Right renal cortex interstitium (tissue), 3 donors: ENCODE measurements around the gene URAD. TPM values are rescaled to one million over a fixed set of nuclear protein-coding genes. Genes with fewer than 3 reads are reported as not detected.
"Not testable (repeated sequence)": the region's sequence is repeated elsewhere in the genome, so short reads cannot be mapped to it uniquely, and the experiment has no call there.

Experiments used
- DNase-seq, 3 donors: peaks; one replicate each; pipeline ENCODE4 v3.0.0-alpha.2; 2013; ENCODE audit warnings: low read depth in 3 of 3, low spot score in 2 of 3
- polyA plus RNA-seq, 3 donors: library from polyadenylated mRNA; unstranded; fragments of 120-200 nt; gene quantifications; one replicate each; pipeline ENCODE4 v1.2.1, GENCODE V29; 2013; ENCODE audit not compliant: insufficient read length in 3 of 3

Gene URAD
- polyA plus RNA-seq: not detected

- no peak for DNase-seq
Measured at GRCh38 chr13:27988520-27988919, at the start of gene URAD. URAD (minus strand) TSS chr13:27988693; CDS start chr13:27988637, 56 bp downstream.

- no peak for DNase-seq
Measured at GRCh38 chr13:28037399-28037798, 48.9 kb upstream of the URAD start.

DNA sequence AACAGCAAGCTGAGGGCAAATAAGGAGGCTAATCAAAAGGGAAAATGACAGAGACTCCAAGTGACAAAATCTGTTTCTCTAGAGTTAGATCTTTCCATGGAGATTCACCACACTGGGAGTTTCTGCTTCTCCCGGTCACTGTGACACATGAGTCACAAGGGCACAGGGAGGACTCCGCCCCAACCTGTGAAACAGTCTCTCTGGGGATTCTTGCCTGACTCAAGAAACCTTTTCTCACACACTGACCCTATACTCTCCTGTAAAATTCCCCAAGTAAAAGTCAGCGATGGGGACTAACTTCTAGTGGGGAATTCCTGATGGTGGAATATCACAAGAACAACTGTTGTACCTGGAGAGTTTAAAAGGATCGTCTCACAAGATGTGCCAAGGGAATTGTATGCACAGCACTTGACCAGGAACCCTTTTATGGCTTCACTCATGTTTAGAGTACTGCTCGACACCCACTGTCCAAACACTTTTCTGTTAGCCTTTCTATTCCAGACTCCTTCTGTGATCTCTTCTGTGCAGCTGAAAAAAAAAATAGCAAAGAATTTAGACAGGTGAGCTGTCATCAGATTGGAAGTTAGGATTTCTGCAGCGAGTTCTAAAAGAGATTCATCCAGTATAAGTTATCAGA, 46.8 kb upstream of the URAD start:
- no peak for DNase-seq

DNA sequence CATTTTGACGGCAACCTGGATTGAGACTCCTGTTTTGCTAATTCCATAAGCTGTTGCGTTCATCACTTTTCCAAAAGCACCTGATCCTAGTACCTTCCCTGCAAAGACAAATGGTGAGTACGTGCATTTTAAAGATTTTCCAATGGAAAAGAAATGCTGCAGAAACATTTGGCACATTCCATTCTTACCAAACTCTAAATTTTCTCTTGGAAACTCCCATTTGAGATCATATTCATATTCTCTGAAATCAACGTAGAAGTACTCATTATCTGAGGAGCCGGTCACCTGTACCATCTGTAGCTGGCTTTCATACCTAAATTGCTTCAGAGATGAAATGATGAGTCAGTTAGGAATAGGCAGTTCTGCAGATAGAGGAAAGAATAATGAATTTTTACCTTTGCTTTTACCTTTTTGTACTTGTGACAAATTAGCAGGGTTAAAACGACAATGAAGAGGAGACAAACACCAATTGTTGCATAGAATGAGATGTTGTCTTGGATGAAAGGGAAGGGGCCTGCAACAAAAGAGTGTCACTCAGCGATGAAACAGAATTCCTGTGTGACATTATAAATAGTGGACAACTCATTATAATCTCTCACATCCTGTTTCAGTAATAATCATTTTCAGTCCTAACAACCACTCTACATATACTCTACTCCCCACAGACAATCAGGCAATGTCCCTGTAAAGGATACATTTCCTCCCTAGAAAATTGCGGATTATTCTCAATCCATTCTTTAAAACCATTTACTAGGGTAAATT, 45.6 kb upstream of the URAD start:
- no peak for DNase-seq

- not testable (repeated sequence) for DNase-seq
Measured at GRCh38 chr13:28032438-28032837, 43.9 kb upstream of the URAD start.

DNA sequence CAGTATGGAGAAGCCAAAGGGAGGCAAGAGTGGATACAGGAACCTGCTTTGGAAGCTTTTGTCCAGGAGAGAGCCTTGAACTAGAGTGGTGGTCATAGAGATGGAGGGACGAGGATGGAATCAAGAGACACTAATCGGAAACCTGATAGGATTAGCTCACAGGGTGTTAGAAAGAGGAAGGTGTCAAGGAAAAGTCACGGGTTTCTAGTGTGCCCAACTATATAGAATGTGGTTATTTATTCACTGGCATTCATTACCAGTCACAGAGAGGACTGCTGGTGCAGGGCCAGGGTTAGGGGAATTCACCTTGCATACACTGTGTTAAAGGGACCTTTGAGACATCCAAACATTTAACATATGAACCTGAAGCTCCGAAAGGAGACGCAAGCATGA, 43.4 kb upstream of the URAD start:
- no peak for DNase-seq

DNA sequence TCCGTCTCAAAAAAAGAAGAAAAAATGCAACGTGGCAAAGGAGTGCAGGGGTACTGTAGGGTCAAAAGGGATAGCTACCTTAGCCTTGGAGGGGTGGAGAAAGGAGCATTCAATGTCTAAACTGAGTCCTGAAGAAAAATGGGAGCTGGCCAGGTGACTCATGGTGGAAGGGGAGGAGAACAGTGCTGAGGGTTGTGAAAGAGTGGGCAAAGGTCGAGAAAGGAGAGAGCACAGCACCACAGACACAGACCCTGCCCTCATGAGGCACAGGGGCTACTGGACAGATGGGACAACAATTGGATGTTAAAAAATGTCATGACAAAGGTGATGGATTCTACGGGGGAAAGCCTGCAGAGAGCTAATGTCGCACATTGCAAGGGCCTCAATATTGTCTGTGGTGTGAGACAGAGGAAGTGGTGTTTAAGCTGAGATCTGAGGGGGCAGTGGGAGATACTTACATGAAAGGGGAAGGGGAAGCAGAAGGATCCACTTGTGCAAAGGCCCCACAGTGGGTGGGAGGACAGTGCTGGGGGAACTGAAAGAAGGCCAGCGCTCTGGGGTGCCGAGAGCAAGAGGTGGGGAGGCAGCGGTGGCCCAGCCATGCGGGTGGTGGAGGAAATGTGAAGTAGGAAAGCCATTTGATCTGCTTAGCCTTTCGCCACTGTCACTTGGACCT, 42.9 kb upstream of the URAD start:
- no peak for DNase-seq

DNA sequence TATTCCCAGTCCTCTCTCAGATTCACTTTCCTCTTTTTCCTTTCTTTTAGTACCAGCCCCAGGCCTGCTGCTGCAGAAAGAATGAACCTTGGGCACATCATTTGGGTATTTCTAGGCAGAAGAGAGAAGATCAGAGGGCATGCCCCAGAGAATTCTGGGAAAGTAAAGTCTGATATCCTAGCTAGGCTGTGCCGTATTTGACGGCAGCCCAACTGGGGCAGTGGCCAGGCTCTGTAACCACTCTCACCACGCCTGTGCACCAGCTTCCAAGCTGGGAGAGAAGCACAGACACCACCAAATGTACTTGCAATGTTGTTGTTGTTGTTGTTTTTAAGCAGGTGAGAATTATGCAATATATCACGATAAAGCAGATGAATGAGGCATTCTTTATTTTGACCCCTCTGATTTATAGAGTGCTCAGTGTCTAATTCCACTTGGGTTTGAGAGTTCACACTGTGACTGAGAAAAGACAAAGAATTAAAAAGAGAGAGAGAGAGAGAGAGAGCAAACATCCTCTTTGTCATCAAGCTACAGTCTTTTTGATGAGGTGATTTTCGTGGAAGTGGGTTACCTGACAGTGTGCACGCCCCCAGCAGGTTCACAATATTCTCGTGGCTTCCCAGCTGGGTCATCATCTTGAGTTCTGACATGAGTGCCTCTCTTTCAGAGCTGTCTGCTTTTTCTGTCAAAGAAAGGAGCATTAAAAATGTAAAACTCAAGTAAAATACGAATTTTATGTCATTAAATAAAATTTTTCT, 39.3 kb upstream of the URAD start:
- DNase-seq: no peak

- DNase-seq: no peak
Measured at GRCh38 chr13:28027071-28027470, 38.6 kb upstream of the URAD start.

- no peak for DNase-seq
Measured at GRCh38 chr13:28026508-28026907, 38.0 kb upstream of the URAD start.

- DNase-seq: no peak
Measured at GRCh38 chr13:28022848-28023518, 34.5 kb upstream of the URAD start.

DNA sequence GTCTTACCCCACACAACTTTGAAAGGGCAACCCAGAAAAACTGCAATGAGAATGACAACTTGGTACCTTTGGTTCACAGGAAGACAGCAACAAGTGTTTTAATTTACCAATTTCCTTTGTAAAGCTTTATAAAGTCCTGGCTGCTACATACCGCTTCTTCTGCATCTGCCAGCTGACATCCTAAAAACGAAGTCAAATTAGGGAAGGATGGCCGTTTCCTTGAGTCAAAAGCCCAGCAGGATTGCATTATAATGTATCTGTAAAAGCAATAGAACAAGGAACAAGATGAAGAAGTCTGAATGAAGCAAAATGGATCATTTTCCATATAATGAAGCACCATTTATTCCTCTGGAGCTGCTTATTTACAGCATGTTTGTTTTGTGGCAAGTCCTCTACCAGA, 25.8 kb upstream of the URAD start:
- no peak for DNase-seq

DNA sequence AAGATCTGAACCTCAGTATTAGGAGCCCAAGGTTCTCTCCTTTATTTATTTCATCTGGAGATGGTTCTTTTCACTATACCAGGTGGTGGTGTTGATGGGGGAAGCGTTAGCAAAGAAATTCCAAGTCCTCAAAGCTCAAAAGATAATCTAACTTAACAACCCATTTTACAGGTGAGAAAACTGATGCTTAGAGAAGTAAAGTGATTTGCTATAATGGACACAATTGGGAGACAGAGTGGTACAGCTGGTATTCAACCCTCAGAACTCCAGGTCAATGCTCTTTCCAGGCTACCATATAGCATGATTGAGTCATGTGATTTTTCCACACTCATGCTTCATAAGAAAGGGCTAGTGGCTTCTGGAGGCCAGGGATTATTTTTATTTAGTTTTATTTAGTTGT, 25.0 kb upstream of the URAD start:
- DNase-seq: no peak

DNA sequence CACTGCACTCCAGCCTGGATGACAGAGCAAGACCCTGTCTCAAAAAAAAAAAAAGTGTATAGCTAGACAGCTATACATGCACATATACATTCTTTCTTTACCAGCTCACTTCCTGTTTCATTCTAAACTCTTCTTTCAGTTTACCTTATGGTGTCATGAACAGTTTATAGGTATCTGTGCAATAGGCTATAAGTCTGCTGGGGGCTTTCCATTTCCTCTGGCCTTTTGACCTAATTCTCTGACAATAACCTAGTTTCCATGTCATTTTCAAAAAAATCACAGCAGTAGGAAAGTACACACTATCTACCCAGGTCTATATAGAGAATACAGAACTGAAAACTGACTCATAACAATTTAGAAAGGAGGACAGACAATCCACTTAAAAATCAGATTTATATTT, 24.4 kb upstream of the URAD start:
- DNase-seq: no peak

DNA sequence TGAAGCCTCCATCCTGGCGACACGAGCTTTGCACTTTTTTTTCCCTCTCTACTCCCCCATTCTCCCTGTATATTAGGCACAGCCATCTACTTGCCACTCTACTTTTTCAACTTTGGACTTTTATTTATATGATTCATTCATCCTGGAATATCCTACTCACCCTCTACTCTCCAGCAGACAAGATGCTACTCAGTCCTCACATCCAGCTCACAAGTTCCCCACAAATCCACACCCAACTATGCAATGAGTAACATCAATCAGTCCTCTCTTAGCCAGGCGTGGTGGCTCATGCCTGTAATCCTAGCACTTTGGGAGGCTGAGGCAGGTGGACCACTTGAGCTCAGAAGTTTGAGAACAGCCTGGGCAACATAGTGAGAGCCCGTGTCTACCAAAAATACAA, 23.9 kb upstream of the URAD start:
- no peak for DNase-seq

- DNase-seq: no peak
Measured at GRCh38 chr13:28010046-28010445, 21.6 kb upstream of the URAD start.

DNA sequence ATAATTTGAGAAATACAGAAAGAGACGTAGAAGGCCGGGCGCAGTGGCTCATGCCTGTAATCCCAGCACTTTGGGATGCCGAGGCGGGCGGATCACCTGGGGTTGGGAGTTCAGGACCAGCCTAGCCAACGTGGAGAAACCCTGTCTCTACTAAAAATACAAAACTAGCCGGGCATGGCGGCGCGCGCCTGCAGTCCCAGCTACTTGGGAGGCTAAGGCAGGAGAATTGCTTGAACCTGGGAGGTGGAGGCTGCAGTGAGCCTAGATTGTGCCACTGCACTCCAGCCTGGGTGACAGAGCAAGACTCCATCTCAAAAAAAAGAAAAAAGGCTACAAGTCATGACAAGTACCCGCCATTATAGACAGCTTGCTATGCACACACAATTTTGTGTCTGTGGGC, 16.5 kb upstream of the URAD start:
- DNase-seq: not testable (repeated sequence)

GRCh38 chr13:28002886-28003698, 14.6 kb upstream of the URAD start:
- no peak for DNase-seq

DNA sequence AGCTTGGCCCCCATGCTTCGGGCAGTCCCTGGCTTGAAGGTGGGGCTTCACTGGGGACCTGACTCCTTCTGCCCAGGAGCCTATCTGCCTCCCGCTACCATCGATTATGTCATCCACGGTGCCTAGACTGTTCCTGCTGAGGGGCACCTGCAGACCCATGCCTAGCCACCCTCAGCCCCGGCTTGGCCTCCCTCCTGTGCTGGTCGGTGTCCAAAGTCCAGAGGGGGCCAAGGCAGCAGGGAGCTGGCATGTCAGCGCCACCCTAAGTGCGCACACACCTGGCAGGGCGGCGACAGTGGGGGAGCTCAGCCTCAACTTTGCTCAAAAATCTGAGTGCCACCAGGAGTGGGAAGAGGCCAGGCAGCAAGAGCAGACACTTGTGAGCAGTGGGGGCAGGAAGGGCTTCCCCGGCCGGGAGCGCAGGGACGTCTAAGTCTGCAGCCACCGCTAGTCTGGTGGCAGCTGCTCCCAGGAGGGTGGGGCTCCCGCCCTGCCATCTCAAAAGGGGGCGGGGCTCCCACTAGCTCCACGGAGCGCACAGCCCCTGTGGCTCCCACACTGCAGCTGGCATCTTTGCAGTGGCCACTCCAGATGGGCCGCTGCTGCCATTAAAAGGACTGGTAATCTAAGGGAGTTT, 13.5 kb upstream of the URAD start:
- no peak for DNase-seq
